ENCODE measurements around the gene AP4S1. TPM values are rescaled to one million over a fixed set of nuclear protein-coding genes. Genes with fewer than 3 reads are reported as not detected.
"Not testable (repeated sequence)": the region's sequence is repeated elsewhere in the genome, so short reads cannot be mapped to it uniquely, and the experiment has no call there.

Gene AP4S1
- total RNA-seq, 4 donors from 2014 or later = 6.0 to 15.0 (median 10.5) TPM

DNA sequence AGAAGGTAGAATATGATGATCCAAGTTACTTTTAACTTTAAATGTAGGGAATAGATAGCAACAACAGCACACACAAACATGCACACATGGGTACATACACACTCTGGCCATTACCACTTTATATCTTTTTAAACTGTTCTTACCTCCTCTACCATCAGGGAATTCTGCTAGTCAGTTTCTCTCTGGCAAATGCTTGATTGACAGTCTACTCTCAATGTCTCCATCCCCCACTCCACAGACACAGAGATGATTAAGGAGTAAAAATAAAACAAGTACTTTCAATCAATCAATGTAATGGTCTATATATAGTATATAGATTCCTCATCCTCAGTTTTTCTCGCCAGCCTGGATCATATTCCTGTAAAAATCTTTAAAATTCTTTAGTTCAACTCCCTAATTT, 16.9 kb downstream of the AP4S1 start:
- TF ChIP-seq, protein P1, sequence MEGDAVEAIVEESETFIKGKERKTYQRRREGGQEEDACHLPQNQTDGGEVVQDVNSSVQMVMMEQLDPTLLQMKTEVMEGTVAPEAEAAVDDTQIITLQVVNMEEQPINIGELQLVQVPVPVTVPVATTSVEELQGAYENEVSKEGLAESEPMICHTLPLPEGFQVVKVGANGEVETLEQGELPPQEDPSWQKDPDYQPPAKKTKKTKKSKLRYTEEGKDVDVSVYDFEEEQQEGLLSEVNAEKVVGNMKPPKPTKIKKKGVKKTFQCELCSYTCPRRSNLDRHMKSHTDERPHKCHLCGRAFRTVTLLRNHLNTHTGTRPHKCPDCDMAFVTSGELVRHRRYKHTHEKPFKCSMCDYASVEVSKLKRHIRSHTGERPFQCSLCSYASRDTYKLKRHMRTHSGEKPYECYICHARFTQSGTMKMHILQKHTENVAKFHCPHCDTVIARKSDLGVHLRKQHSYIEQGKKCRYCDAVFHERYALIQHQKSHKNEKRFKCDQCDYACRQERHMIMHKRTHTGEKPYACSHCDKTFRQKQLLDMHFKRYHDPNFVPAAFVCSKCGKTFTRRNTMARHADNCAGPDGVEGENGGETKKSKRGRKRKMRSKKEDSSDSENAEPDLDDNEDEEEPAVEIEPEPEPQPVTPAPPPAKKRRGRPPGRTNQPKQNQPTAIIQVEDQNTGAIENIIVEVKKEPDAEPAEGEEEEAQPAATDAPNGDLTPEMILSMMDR (IDR thresholded peaks at IDR 0.05) = no peak
- TF ChIP-seq POLR2A (IDR thresholded peaks at IDR 0.05) = no peak
- no peak for DNase-seq (ENCODE audit: low spot score in 2 of 2)
- intact Hi-C loops (cut with DNase I; ENCODE audit: low total_unique reads) = no loop called here
- H3K4me3 ChIP-seq (ENCODE audit: low read depth, poor library complexity, severe bottlenecking) = no peak overlapping the region
- 90 to 96% methylated on average over 1 of the region's 1 CpG for WGBS, 2 donors

DNA sequence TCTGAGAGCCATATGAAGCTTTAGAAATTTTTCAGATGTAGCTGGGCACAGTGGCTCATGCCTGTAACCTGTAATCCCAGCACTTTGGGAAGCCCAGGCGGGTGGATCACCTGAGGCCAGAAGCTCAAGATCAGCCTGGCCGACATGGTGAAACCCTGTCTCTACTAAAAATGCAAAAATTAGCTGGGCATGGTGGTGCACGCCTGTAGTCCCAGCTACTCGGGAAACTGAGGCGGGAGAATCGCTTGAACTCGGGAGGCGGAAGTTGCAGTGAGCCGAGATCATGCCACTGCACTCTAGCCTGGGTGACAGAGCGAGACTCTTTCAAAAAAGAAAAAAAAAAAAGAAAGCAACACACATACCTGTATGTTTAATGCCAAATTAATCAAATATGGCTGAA, 17.4 kb downstream of the AP4S1 start:
- DNase-seq (ENCODE audit: low spot score in 2 of 2); H3K4me3 ChIP-seq (ENCODE audit: low read depth, poor library complexity, severe bottlenecking); intact Hi-C loops (cut with DNase I; ENCODE audit: low total_unique reads): not testable (repeated sequence)
- 78 to 84% methylated on average over 10 of the region's 10 CpGs for WGBS, 2 donors

DNA sequence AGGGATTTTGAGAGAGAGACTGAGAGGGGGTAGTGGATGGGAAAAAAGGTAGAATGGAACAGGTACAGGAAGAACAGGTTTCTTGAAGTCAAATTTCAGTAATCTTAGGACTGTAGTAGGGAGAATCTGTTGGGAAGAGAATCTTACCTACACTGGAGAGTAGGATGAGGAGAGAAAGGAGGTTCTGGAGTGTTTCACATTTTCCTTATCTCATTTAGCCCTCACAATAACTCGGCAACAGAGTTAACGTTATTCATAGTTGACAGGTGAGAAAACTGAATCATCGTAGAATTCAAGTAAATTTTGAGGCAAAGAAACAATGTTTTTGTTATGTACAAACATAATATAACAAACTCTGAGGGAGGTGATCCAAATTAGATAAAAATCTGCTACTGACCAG, 17.9 kb downstream of the AP4S1 start:
- no peak for TF ChIP-seq POLR2A (IDR thresholded peaks at IDR 0.05)
- intact Hi-C loops (cut with DNase I; ENCODE audit: low total_unique reads) = no loop called here
- 72 to 73% methylated on average over 3 of the region's 3 CpGs for WGBS, 2 donors
- no peak overlapping the region for H3K4me3 ChIP-seq (ENCODE audit: low read depth, poor library complexity, severe bottlenecking)
- DNase-seq (ENCODE audit: low spot score in 2 of 2) = no peak

DNA sequence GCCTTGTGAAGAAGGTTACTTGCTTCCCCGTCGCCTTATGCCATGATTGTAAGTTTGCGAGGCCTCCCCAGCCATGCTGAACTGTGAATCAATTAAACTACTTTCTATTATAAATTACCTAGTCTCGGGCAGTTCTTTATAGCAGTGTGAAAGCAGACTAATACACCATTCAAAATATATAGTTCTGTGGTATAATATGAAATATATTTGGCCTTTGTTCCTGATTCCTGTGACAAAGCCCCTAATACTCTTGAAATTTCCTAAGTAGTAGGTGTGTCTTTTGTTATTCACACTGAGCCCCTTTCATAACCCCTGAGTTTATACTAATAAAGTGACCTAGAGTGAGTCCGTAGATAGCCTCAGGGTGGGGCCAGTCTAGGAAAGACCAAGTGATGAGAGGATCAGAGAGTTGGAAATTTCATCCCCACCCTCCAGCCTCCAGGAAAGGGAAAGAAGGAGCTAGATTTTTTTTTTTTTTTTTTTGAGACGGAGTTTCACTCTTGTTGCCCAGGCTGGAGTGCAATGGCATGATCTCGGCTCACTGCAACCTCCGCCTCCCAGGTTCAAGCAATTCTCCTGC, 20.1 kb downstream of the AP4S1 start:
- H3K4me3 ChIP-seq (ENCODE audit: low read depth, poor library complexity, severe bottlenecking) = no peak overlapping the region
- 96 to 97% methylated on average over 8 of the region's 8 CpGs for WGBS, 2 donors
- no peak for TF ChIP-seq POLR2A (IDR thresholded peaks at IDR 0.05)
- TF ChIP-seq, protein P1 (IDR thresholded peaks at IDR 0.05) = no peak
- intact Hi-C loops (cut with DNase I; ENCODE audit: low total_unique reads) = no loop called here
- DNase-seq (ENCODE audit: low spot score in 2 of 2) = no peak

DNA sequence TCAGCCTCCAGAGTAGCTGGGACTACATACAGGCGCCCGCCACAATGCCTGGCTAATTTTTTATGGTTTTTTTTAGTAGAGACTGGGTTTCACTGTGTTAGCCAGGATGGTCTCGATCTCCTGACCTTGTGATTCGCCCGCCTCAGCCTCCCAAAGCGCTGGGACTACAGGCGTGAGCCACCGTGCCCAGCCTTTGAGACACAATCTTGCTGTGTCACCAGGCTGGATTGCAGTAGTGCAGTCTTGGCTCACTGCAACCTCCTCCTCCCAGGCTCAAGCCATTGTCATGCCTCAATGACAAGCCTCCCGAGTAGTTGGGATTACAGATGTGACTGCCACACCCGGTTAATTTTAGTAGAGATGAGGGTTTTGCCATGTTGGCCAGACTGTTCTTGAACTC, 22.1 kb downstream of the AP4S1 start:
- no peak for DNase-seq (ENCODE audit: low spot score in 2 of 2)
- WGBS, 2 donors = 89 to 90% methylated on average over 10 of the region's 10 CpGs
- TF ChIP-seq POLR2A (IDR thresholded peaks at IDR 0.05) = no peak
- TF ChIP-seq, protein P1 (IDR thresholded peaks at IDR 0.05) = no peak
- H3K4me3 ChIP-seq (ENCODE audit: low read depth, poor library complexity, severe bottlenecking) = no peak overlapping the region
- intact Hi-C loops (cut with DNase I; ENCODE audit: low total_unique reads) = no loop called here

DNA sequence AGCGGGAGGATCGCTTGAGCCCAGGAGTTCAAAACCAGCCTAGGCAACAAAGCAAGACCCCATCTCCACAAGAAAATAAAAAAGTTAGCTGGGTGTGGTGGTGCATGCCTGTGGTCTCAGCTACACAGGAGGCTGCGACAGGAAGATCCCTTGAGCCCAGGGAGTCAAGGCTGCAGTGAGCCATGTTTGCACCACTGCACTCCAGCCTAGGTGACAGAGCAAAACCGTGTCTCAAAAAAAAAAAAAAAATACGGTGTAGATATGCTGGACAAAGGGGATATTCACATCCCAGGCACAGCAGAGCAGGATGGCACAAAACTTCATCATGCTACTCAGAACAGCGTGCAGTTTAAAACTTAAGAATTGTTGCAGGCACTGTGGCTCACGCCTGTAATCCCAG, 25.6 kb downstream of the AP4S1 start:
- DNase-seq (ENCODE audit: low spot score in 2 of 2) = no peak
- 91 to 95% methylated on average over 7 of the region's 7 CpGs for WGBS, 2 donors
- H3K4me3 ChIP-seq (ENCODE audit: low read depth, poor library complexity, severe bottlenecking) = no peak overlapping the region
- TF ChIP-seq POLR2A (IDR thresholded peaks at IDR 0.05) = no peak
- TF ChIP-seq, protein P1 (IDR thresholded peaks at IDR 0.05) = no peak
- intact Hi-C loops (cut with DNase I; ENCODE audit: low total_unique reads) = no loop called here

DNA sequence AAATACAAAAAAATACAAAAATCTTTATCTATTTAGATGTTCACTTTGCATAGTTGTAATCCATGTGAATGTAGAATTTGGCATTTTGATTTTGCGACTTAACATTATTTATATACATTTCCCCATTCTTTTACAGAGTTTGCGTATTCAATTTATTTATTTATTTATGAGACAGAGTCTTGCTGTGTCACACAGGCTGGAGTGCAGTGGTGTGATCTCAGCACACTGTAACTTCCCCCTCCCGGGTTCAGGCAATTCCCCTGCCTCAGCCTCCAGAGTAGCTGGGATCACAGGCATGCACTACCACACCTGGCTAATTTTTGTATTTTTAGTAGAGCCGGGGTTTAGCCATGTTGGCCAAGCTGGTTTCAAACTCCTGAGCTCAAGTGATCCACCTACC, 26.1 kb downstream of the AP4S1 start:
- TF ChIP-seq, protein P1 (IDR thresholded peaks at IDR 0.05) = no peak
- no peak for TF ChIP-seq POLR2A (IDR thresholded peaks at IDR 0.05)
- no peak overlapping the region for H3K4me3 ChIP-seq (ENCODE audit: low read depth, poor library complexity, severe bottlenecking)
- 67 to 81% methylated on average over 4 of the region's 4 CpGs for WGBS, 2 donors
- intact Hi-C loops (cut with DNase I; ENCODE audit: low total_unique reads) = no loop called here
- DNase-seq (ENCODE audit: low spot score in 2 of 2) = no peak

DNA sequence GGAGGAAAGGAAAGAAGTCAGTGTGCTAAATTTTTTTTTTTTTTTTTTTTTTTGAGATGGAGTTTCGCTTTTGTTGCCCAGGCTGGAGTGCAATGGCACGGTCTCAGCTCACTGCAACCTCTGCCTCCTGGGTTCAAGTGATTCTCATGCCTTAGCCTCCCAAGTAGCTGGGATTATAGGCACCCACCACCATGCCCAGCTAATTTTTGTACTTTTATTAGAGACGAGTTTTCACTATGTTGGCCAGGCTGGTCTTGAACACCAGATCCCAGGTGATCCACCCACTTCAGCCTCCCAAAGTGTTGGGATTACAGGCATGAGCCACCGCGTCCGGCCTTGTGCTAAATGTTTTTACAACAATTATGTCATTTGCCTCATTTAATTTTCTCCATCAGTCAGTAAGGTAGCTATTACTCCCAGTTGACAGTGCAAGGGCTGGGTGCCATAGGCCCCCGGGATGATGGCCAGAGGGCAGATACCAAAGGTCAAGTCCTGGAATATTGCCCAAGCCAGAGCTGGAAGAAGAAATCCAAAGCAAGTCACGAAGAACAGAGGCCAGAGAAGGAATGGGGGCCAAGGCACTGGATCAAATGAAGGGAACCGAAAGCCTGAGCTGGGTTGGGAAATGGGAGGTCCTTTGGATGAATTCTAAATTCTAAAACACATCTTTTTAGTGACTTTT, 27.6 kb downstream of the AP4S1 start:
- 64 to 69% methylated on average over 9 of the region's 9 CpGs for WGBS, 2 donors
- intact Hi-C loops (cut with DNase I; ENCODE audit: low total_unique reads); H3K4me3 ChIP-seq (ENCODE audit: low read depth, poor library complexity, severe bottlenecking): not testable (repeated sequence)
- DNase-seq (ENCODE audit: low spot score in 2 of 2) = peak; percentile 61 to 88
